ENCODE results near the gene CD27. TPM values are rescaled to one million over a fixed set of nuclear protein-coding genes. Genes with fewer than 3 reads are reported as not detected.
A peak's percentile ranks its signal among the peaks of the same experiment; 100 is the strongest.

CD27 gene
- polyA plus RNA-seq, 12 donors, result 0.54 to 3.3 (median 0.96) TPM; not detected in 3

DNA sequence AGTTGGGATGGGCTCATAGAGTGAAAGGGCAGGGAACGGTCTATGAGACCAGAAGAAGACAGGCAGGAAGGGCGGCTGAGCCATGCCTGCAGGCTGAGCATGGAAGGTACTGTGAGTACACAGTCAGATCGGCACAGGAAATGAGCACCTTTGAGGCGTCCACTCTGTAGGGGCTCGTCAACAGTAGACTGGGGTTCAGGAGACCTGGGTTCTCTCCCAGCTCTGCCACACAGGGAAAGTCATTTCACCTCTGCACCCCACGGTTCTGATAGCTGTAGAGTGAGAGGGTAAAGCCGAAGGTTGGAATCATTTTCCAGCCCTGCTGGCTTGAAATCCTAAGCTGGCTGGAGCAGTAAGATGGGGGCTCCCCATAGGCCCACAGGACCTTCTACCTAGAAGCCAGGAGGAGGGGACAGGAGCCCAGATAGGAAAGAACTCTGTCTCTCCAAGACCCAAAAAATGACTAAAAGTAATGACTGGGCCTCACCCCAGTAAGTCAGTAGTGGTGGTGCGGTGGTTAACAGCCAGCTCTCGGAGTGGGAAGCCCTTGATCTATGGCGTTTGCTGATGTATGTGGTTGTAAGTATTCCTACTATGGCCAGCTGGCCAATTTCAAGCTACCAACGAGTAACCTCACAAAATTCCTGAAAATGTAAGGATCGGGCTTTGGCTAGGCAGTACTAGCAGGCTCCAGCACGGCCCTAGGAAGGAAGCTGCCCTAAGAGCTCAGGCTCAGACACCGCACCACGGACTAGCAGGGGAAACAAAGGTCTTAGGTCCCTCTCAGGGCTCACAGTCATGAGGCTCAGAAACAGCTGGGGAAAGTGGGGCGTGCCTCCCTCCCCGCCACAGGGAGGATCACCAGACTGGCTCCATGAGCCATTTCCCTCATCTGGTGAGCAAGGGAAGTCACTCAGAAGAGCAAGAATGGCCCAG, 10.3 kb upstream of the CD27 start:
- no peak for DNase-seq

DNA sequence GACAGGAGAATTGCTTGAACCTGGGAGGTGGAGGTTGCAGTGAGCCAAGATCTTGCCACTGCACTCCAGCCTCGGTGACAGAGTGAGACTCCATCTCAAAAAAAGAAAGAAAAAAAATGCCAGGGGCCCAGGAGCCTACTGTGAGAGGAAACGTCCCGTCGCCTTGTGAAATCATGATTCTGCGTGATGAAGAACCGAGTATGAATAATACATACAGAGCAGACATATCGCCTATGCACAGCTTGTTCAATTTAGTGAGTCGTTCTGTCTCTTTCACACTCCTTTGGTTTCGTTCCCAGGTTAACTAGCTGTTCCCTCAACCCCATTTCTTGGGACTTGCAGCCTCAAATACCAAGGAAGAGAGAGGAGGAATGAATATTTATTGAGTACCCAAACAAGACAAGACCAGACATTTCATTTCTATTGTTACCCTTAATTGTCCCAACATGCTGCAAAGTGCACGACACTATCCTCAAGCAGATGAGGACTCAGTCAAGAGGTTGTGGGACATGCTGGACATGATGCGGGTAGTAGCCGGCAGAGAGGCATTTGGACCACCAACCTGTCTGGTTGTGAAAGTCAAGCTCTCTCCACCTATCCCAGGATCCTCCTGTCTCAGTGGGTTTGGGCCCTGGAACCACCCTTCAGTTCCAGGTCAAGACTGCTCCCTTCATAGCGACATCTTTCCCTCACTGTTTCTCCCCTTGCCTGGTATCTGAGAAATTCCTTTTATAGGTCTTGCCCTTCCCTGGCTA, 8.6 kb upstream of the CD27 start:
- no peak for DNase-seq

DNA sequence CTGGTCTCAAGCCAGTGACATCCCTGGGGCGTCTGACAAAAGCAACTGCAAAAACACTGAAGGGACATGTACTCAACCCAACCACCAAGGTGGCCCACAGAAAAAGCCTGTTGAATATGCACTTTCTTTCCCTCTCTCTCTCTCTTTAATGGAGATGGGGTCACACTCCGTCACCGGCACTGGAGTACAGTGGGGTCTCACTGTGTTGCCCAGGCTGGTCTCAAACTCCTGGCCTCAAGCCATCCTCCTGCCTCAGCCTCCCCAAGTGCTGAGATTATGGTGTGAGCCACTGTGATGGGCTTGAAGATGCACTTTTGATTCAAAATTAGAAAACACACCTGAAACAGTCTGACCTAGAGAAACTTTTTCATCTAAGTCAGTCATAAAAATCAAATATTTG, 7.2 kb upstream of the CD27 start:
- DNase-seq, result no peak

- no peak for DNase-seq
These were observed 6.4 kb upstream of the CD27 start for GRCh38 chr12:6438345-6438744.

DNA sequence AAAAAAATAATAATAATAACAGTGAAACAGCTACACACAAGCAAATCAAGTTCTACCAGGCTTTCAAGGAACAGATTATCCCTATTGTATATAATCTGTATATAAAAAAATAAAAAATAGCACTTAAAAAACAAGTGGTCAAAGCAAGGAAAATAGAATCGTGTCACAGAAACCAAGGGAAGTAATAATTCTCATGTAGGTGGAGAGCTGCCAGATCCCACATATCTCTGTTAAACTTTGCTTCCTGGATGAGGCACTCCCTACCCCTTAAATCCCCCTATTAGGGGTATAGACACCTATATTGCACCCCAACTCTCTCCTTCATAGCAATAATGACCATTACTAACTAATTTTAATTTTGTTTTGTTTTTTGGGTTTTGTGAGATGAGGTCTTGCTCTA, 4.4 kb upstream of the CD27 start:
- DNase-seq, result no peak

DNA sequence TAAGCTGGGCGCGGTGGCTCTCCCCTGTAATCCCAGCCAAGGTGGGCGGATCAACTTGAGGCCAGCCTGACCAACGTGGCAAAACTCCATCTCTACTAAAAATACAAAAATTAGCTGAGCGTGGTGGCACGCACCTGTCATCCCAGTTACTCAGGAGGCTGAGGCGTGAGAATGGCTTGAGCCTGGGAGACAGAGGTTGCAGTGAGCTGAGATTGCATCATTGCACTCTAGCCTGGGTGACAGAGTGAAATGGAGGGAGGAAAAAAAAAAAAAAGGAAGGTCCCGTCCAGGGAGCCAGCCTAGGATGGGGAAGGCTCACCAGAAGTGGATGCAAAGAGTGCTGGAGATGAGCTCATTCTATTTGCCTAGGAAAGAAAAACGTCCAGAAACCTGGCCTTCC, 1.9 kb upstream of the CD27 start:
- no peak for DNase-seq

DNA sequence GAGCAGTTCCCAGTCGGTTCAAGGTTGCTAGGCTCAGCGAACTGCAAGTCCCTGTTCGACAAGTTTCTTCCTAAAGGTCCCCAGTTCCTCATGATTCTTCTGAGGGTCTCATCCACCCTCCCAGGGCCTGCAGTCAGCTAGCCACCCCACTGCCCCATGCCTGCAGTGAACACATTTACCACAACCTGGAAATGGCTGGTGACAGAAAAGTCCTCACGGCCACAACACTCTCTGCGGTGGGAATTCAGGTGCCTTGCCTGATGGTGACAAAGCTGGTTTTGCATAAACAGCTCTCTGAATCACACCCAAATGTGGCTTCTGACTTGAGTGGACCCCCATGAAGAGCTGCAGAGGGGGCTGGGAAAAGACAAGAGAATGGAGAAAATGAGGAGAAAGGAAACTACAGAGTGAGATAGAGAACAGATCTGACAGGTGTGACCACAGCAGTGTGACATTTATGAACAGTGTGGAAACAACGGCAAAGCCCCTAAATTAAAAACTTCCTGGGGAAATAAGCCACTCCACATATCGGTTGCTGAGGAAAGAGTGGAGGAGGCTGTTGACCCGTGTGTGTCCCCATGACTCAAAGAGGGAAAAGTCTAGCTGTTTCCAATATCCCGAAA, 1.3 kb upstream of the CD27 start:
- no peak for DNase-seq

GRCh38 chr12:6444031-6444430, 724 bp upstream of the CD27 start:
- DNase-seq, result no peak

DNA sequence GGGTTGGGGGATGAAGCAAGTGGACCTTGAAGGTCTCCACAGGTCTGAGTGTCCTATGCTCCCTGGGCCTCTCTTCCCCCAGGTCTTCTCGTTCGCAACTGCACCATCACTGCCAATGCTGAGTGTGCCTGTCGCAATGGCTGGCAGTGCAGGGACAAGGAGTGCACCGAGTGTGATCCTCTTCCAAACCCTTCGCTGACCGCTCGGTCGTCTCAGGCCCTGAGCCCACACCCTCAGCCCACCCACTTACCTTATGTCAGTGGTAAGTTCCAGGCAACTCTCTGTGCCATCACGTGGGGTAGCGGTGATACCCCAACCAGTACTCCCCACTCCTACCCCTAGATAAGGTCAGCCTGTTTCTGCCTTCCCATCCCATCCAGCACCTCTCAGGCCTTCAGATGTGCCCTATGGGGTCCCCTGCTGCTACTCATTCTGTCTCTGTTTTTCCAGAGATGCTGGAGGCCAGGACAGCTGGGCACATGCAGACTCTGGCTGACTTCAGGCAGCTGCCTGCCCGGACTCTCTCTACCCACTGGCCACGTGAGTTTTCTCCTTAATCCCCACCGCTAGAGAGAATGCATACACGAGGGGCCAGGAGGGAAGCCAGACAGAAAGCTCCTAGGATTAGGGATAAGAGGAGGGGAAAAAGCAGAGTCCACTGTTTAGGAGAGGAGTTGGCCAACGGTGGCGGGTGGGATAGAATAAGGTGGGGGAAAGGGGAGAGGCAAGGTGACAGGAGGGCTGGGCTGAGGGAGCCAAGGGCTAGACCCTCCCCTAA, 5.5 kb downstream of the CD27 start:
- DNase-seq, result no peak

DNA sequence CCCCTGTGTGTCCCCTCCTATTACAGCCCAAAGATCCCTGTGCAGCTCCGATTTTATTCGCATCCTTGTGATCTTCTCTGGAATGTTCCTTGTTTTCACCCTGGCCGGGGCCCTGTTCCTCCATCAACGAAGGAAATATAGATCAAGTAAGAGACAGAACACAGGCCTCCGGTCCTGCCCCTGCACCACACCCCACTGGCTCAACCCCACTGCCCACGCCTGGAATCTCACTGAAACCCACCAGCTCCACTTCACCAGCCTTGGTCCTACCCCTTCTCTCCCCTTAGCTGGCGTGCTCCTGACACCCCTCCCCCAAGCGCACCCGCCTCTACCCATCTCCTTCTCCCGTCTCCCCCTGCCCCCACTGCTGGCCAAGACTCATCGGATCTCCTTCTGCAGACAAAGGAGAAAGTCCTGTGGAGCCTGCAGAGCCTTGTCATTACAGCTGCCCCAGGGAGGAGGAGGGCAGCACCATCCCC, 6.2 kb downstream of the CD27 start:
- no peak for DNase-seq

GRCh38 chr12:6451348-6452244, 6.8 kb downstream of the CD27 start, which contains the start of gene TAPBPL:
Gene TAPBPL (plus strand): TSS chr12:6452042. CDS start chr12:6452249, 207 bp downstream.
- peak; percentile 92 for DNase-seq

- DNase-seq, result no peak
These were observed 7.6 kb downstream of the CD27 start for GRCh38 chr12:6452245-6452943.

GRCh38 chr12:6452944-6453630, 8.3 kb downstream of the CD27 start:
- no peak for DNase-seq

DNA sequence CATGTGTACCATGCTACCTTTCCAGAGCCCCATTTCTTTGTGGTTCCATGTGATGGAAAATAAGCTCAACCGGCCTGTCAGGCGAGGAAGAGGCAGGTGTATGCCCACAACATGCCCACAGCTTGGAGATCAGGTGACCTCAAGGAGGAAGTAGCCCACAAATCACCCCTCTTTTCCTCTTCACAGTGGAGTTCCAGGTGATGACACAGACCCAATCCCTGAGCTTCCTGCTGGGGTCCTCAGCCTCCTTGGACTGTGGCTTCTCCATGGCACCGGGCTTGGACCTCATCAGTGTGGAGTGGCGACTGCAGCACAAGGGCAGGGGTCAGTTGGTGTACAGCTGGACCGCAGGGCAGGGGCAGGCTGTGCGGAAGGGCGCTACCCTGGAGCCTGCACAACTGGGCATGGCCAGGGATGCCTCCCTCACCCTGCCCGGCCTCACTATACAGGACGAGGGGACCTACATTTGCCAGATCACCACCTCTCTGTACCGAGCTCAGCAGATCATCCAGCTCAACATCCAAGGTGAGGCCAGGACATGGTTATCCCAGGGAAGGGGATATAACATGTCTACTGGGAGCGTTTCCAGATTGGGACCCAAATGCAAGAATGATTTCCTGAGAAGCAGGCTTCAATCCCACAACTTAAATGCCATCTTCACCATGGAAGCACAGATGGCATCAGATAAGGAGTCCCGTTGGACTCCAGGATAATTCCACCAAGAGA, 12.6 kb downstream of the CD27 start:
- DNase-seq, result no peak

DNA sequence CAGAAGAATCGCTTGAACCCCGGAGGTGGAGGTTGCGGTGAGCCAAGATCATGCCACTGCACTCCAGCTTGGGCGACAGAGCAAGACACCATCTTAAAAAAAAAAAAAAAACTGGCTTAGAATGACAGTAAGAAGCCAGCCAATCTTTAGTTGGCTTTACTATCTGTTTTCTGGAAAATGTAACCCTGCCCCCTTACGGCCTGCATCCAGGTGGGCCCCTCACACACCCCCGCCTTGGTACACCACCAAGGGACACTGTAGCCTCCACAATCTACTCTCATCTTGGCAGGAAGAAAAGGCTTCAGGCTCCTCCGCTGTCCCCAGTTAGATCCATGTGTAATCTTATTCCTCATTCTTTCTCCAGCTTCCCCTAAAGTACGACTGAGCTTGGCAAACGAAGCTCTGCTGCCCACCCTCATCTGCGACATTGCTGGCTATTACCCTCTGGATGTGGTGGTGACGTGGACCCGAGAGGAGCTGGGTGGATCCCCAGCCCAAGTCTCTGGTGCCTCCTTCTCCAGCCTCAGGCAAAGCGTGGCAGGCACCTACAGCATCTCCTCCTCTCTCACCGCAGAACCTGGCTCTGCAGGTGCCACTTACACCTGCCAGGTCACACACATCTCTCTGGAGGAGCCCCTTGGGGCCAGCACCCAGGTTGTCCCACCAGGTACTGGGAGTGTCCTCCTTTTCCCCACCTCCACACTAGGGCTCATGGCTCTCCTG, 13.7 kb downstream of the CD27 start:
- DNase-seq, result no peak

DNA sequence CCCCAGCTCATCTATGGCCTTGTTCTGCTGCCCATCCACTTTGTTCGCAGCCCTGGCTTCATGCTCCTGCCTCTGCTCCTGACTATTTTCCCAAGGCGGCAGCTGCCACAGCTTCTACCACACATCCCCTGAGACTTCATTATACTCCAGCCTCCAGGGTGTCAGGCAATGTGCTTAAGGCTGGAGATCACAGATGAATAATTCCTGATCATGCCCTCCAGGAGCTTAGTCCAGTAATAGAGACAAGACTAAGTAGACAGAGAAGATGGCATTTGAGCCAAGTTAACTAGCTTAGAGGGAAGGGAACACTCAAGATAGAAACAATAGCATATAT, 14.2 kb downstream of the CD27 start:
- no peak for DNase-seq

DNA sequence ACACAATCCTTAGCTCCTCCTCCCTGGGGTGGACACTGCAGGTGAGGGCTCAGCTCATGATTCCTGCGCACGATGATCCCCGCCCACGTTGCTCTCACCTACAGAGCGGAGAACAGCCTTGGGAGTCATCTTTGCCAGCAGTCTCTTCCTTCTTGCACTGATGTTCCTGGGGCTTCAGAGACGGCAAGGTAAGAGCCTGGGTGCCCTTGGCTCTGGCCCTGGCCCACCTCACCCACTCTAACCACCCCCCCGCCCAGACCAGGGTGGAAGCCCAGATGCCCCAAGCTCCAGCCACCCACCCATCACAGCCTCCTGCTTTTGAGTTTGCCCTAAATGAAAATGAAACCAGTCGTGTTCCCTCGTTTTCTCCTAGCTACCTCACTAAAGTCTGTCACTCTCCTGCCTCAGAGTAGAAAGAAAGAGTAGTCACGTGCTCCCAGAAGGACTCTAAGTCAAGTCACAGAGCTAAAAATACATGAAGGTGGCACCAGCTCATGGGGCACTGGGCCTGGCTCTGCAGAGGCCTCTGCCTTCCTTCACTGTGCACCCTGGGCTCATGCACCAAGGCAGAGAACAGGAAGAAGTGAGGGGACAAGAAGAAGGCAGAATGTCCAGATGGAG, 16.1 kb downstream of the CD27 start:
- DNase-seq, result no peak
